PFSK-1 (cell line): Measurements from ENCODE around the gene STRN3.

Experiments used
- FOXP2 ChIP-seq: optimal IDR thresholded peaks from 2 replicates; pipeline ENCODE3; 2011; ENCODE audit warnings: borderline replicate concordance, control low read depth, inconsistent platforms; ENCODE audit not compliant: insufficient read depth; ENCODE audit errors: extremely low read length, extremely low read depth
- POLR2AphosphoS5 ChIP-seq: IDR thresholded peaks from 2 replicates; pipeline ENCODE4 v1.6.1; 2012; ENCODE audit warnings: low read depth, mild to moderate bottlenecking, control low read depth, low read length, moderate library complexity
- REST ChIP-seq, 2 experiments: IDR thresholded peaks; 2 replicates each; pipeline versions ENCODE4 v1.6.1 to v1.8.0; 2011 to 2012; ENCODE audit warnings: low read depth in 2 of 2, low read length in 2 of 2, control low read depth in 1 of 2, inconsistent platforms in 1 of 2, mild to moderate bottlenecking in 1 of 2, moderate library complexity in 1 of 2; ENCODE audit not compliant: insufficient read depth in 1 of 2
- SIN3A ChIP-seq: IDR thresholded peaks from 2 replicates; pipeline ENCODE4 v1.6.1; 2012; ENCODE audit warnings: mild to moderate bottlenecking, low read length, moderate library complexity, borderline replicate concordance; ENCODE audit not compliant: insufficient read depth
- TAF1 ChIP-seq: IDR thresholded peaks from 2 replicates; pipeline ENCODE4 v1.6.1; 2012; ENCODE audit warnings: low read length, control low read depth, borderline replicate concordance; ENCODE audit not compliant: insufficient read depth

STRN3 gene

GRCh38 chr14:30985796-30986195, 40.4 kb downstream of the STRN3 start:
- TF ChIP-seq REST (IDR thresholded peaks at IDR 0.05; ENCODE audit: insufficient read depth in 1 of 2, low read depth in 2 of 2, low read length in 2 of 2) (no peak), TAF1 (no peak), FOXP2 (no peak), SIN3A (no peak), POLR2AphosphoS5 (no peak)

- TF ChIP-seq REST (IDR thresholded peaks at IDR 0.05; ENCODE audit: insufficient read depth in 1 of 2, low read depth in 2 of 2, low read length in 2 of 2) (no peak), POLR2AphosphoS5 (no peak), TAF1 (no peak), FOXP2 (no peak), SIN3A (no peak)
These were observed 42.3 kb downstream of the STRN3 start for GRCh38 chr14:30983858-30984257.

GRCh38 chr14:30982533-30982932, 43.6 kb downstream of the STRN3 start:
- no peak for TF ChIP-seq TAF1
- no peak for TF ChIP-seq SIN3A
- TF ChIP-seq FOXP2 = no peak
- no peak for TF ChIP-seq REST (IDR thresholded peaks at IDR 0.05; ENCODE audit: insufficient read depth in 1 of 2, low read depth in 2 of 2, low read length in 2 of 2)
- no peak for TF ChIP-seq POLR2AphosphoS5

GRCh38 chr14:30980980-30981379, 45.2 kb downstream of the STRN3 start:
- TF ChIP-seq SIN3A = no peak
- TF ChIP-seq REST (IDR thresholded peaks at IDR 0.05; ENCODE audit: insufficient read depth in 1 of 2, low read depth in 2 of 2, low read length in 2 of 2) = no peak
- no peak for TF ChIP-seq TAF1
- TF ChIP-seq POLR2AphosphoS5 = no peak
- no peak for TF ChIP-seq FOXP2

GRCh38 chr14:30977752-30978151, 48.4 kb downstream of the STRN3 start:
- no peak for TF ChIP-seq REST (IDR thresholded peaks at IDR 0.05; ENCODE audit: insufficient read depth in 1 of 2, low read depth in 2 of 2, low read length in 2 of 2)
